HUES48 (cell line): Measurements from ENCODE around the gene CSF1R.
"Not testable (repeated sequence)": the region's sequence is repeated elsewhere in the genome, so short reads cannot be mapped to it uniquely, and the experiment has no call there.

Experiments
- H3K27ac ChIP-seq: one replicate; pipeline ENCODE4 v1.7.0; 2013; ENCODE audit warnings: low read depth, low read length, inconsistent platforms
- H3K27me3 ChIP-seq: 2 replicates; pipeline ENCODE4 v1.6.1; 2013; ENCODE audit warnings: mild to moderate bottlenecking, low read length; ENCODE audit not compliant: control insufficient read depth, insufficient read depth
- H3K36me3 ChIP-seq: 2 replicates; pipeline ENCODE4 v1.6.1; 2013; ENCODE audit warnings: low read length; ENCODE audit not compliant: control insufficient read depth, insufficient read depth
- H3K4me1 ChIP-seq: 2 replicates; pipeline ENCODE4 v1.6.1; 2013; ENCODE audit warnings: mild to moderate bottlenecking, low read length; ENCODE audit not compliant: control insufficient read depth, insufficient read depth
- H3K4me3 ChIP-seq: 2 replicates; pipeline ENCODE4 v1.5.1; 2013; ENCODE audit warnings: mild to moderate bottlenecking, low read depth, low read length
- H3K9ac ChIP-seq: 2 replicates; pipeline ENCODE4 v1.6.1; 2013; ENCODE audit warnings: mild to moderate bottlenecking, low read depth, low read length, moderate library complexity
- H3K9me3 ChIP-seq: 2 replicates; pipeline ENCODE4 v1.6.1; 2013; ENCODE audit warnings: low read length; ENCODE audit not compliant: control insufficient read depth, insufficient read depth

Gene CSF1R

GRCh38 chr5:150092159-150092787 is 5.9 kb upstream of the CSF1R start:
- H3K4me3 ChIP-seq = no peak overlapping the region
- no peaks in the 10 kb centered on the region for H3K36me3 ChIP-seq
- H3K9me3 ChIP-seq = no peaks in the 10 kb centered on the region
- H3K27me3 ChIP-seq = no peaks in the 10 kb centered on the region
- no peak overlapping the region for H3K27ac ChIP-seq
- no peak overlapping the region for H3K9ac ChIP-seq
- H3K4me1 ChIP-seq = no peaks in the 10 kb centered on the region

- Histone ChIP-seq H3K9me3 (no peaks in the 10 kb centered on the region), H3K4me3 (no peak overlapping the region), H3K4me1 (peaks cover 7% of the 10 kb centered on the region), H3K27me3 (no peaks in the 10 kb centered on the region), H3K36me3 (no peaks in the 10 kb centered on the region), H3K9ac (no peak overlapping the region), H3K27ac (no peak overlapping the region)
These were observed 1.0 kb downstream of the CSF1R start for GRCh38 chr5:150085191-150085912.

- H3K4me1 ChIP-seq, H3K4me3 ChIP-seq, H3K27ac ChIP-seq, H3K9ac ChIP-seq, H3K9me3 ChIP-seq, H3K36me3 ChIP-seq, H3K27me3 ChIP-seq: not testable (repeated sequence)
These were observed 1.6 kb downstream of the CSF1R start for GRCh38 chr5:150084754-150085153.

- Histone ChIP-seq H3K27me3 (no peaks in the 10 kb centered on the region), H3K4me3 (no peak overlapping the region), H3K36me3 (no peaks in the 10 kb centered on the region), H3K9me3 (no peaks in the 10 kb centered on the region), H3K4me1 (peaks cover 7% of the 10 kb centered on the region), H3K9ac (no peak overlapping the region), H3K27ac (no peak overlapping the region)
These were observed 3.5 kb downstream of the CSF1R start for GRCh38 chr5:150082889-150083288.

GRCh38 chr5:150082374-150082773 is 4.0 kb downstream of the CSF1R start:
- H3K36me3 ChIP-seq = no peaks in the 10 kb centered on the region
- no peak overlapping the region for H3K27ac ChIP-seq
- H3K9ac ChIP-seq = no peak overlapping the region
- no peak overlapping the region for H3K4me3 ChIP-seq
- peaks cover 7% of the 10 kb centered on the region for H3K4me1 ChIP-seq
- no peaks in the 10 kb centered on the region for H3K9me3 ChIP-seq
- no peaks in the 10 kb centered on the region for H3K27me3 ChIP-seq

- Histone ChIP-seq H3K36me3 (no peaks in the 10 kb centered on the region), H3K4me3 (no peak overlapping the region), H3K27me3 (no peaks in the 10 kb centered on the region), H3K9ac (no peak overlapping the region), H3K27ac (peak overlapping the region; percentile 57), H3K9me3 (no peaks in the 10 kb centered on the region), H3K4me1 (peaks cover 7% of the 10 kb centered on the region)
These were observed 4.6 kb downstream of the CSF1R start for GRCh38 chr5:150081541-150082283.

GRCh38 chr5:150080696-150081435 is 5.5 kb downstream of the CSF1R start:
- no peak overlapping the region for H3K9ac ChIP-seq
- peaks cover 7% of the 10 kb centered on the region for H3K4me1 ChIP-seq
- no peak overlapping the region for H3K27ac ChIP-seq
- H3K27me3 ChIP-seq = no peaks in the 10 kb centered on the region
- no peak overlapping the region for H3K4me3 ChIP-seq
- no peaks in the 10 kb centered on the region for H3K36me3 ChIP-seq
- no peaks in the 10 kb centered on the region for H3K9me3 ChIP-seq

- no peak overlapping the region for H3K27ac ChIP-seq
- no peak overlapping the region for H3K9ac ChIP-seq
- no peaks in the 10 kb centered on the region for H3K9me3 ChIP-seq
- no peaks in the 10 kb centered on the region for H3K36me3 ChIP-seq
- no peak overlapping the region for H3K4me3 ChIP-seq
- no peaks in the 10 kb centered on the region for H3K27me3 ChIP-seq
- peaks cover 7% of the 10 kb centered on the region for H3K4me1 ChIP-seq
These were observed 6.4 kb downstream of the CSF1R start for GRCh38 chr5:150079909-150080461.

- Histone ChIP-seq H3K4me1 (peaks cover 7% of the 10 kb centered on the region), H3K36me3 (no peaks in the 10 kb centered on the region), H3K27me3 (no peaks in the 10 kb centered on the region), H3K27ac (no peak overlapping the region), H3K9me3 (no peaks in the 10 kb centered on the region), H3K9ac (no peak overlapping the region), H3K4me3 (no peak overlapping the region)
These were observed 7.3 kb downstream of the CSF1R start for GRCh38 chr5:150078802-150079689.
